Naive B cell (primary cell): ENCODE results near the gene RBPJ. TPM values are rescaled to one million over a fixed set of nuclear protein-coding genes. Genes with fewer than 3 reads are reported as not detected.
A peak's percentile ranks its signal among the peaks of the same experiment; 100 is the strongest.

Source experiments
- ATAC-seq, 2 donors: fragments of 150-1000 bp; cut with Tn5 transposase; 2 replicates each; pipeline ENCODE4 v1.10.0; 2021; ENCODE audit warnings: low read depth in 2 of 2, mild to moderate bottlenecking in 2 of 2, moderate library complexity in 2 of 2
- DNase-seq: peaks from one replicate; pipeline ENCODE4 v3.0.0; 2022
- H3K27ac Mint-ChIP-seq, 6 donors: one replicate each; pipeline ENCODE4 v1.8.0; 2020 to 2022; ENCODE audit warnings: mild to moderate bottlenecking in 6 of 6, mixed read lengths in 6 of 6, moderate library complexity in 5 of 6, inconsistent platforms in 2 of 6
- H3K27me3 Mint-ChIP-seq, 3 donors: one replicate each; pipeline ENCODE4 v1.8.0; 2021 to 2022; ENCODE audit warnings: mixed read lengths in 3 of 3, mild to moderate bottlenecking in 1 of 3
- H3K36me3 Mint-ChIP-seq, 2 donors: one replicate each; pipeline ENCODE4 v1.8.0; 2020 to 2022; ENCODE audit warnings: mixed read lengths in 2 of 2, inconsistent platforms in 1 of 2, mild to moderate bottlenecking in 1 of 2
- H3K4me1 Mint-ChIP-seq, 3 donors: one replicate each; pipeline ENCODE4 v1.8.0; 2020 to 2022; ENCODE audit warnings: mixed read lengths in 3 of 3, inconsistent platforms in 1 of 3, mild to moderate bottlenecking in 1 of 3, moderate library complexity in 1 of 3
- H3K4me3 Mint-ChIP-seq, 8 donors: one replicate each; pipeline ENCODE4 v1.8.0; 2020 to 2022; ENCODE audit warnings: mild to moderate bottlenecking in 8 of 8, mixed read lengths in 8 of 8, moderate library complexity in 8 of 8, inconsistent platforms in 2 of 8
- H3K9me3 Mint-ChIP-seq, 7 donors: one replicate each; pipeline ENCODE4 v1.8.0; 2020 to 2022; ENCODE audit warnings: mixed read lengths in 7 of 7, mild to moderate bottlenecking in 5 of 7, inconsistent platforms in 2 of 7, moderate library complexity in 1 of 7
- polyA plus RNA-seq, 6 donors: library from polyadenylated mRNA; unstranded; fragments of 300-500 nt; fragmentation: Illumina TruSeq; gene quantifications; one replicate each; pipeline ENCODE4 v1.2.3, GENCODE V29; 2021; ENCODE audit warnings: low read depth in 6 of 6

The RBPJ gene
- polyA plus RNA-seq, 6 donors from 2014 or later, result 35.7 to 82.1 (median 49.6) TPM

DNA sequence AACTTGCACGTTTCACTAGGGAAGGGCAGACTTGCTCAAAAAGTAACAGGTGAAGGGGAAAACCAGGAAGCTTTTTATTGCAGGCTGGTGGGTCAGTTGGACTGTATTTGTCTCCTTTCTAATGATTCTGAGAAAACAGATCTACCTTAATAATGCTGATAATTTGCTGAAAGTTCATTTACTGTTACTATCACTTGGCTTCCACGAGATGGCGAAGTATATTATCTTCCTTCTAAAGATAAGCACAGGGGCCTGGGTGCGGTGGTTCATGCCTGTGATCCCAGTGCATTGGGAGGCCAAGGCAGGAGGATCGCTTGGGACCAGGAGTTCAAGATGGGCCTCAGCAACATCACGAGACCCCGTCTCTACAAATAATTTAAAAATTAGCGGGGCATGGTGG lies 153.1 kb downstream of the RBPJ start:
- Mint-ChIP-seq H3K4me3 (peak overlapping the region in 1 of 8 donors; percentile 16), H3K36me3 (peaks cover 0 to 2% of the 10 kb centered on the region in 2 donors), H3K9me3 (peaks cover 0 to 8% (median 0%) of the 10 kb centered on the region in 7 donors), H3K27ac (no peak overlapping the region), H3K4me1 (no peaks in the 10 kb centered on the region), H3K27me3 (peaks cover 18 to 34% (median 23%) of the 10 kb centered on the region in 3 donors)
- DNase-seq, result no peak
- no peak for ATAC-seq

DNA sequence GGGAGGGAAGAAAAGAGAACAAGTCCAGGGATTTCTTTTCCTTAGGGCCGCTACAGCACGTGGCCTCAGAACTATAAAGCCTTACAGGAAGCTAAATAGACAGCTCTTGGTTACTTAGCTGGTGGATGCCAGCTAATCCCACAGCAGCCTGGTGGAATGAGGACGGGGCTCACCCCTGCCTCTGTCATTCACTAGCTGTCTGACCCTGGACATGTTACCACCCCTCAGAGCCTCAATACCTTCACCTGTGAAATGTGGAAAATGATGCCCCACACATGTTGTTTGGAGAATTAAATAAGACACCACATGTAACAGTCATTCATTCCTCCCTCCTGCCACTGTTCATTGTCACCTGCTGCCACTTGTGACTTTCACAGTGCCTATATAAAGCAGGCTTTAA lies 153.7 kb downstream of the RBPJ start:
- ATAC-seq, result no peak
- no peaks in the 10 kb centered on the region for H3K4me1 Mint-ChIP-seq
- H3K9me3 Mint-ChIP-seq, result peaks cover 0 to 2% (median 0%) of the 10 kb centered on the region in 7 donors

DNA sequence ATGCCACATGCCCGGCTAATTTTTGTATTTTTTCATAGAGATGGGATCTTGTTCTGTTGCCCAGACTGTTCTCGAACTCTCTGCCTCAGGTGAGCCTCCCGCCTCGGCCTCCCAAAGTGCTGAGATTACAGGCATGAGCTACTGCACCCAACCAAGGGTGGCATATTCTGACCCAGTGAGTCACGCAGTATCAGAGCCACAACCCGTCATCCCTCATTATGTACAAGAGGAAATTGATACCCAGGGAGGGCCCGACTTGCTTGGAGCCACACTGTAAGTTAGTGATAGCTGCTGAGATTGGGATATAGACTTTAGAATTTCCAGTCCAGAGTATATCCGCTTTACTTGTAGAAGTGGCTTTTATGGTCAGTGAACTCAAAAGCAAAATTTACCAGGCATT lies 154.9 kb downstream of the RBPJ start:
- H3K9me3 Mint-ChIP-seq, result no peaks in the 10 kb centered on the region
- no peaks in the 10 kb centered on the region for H3K4me1 Mint-ChIP-seq
- no peak overlapping the region for H3K4me3 Mint-ChIP-seq
- DNase-seq (no peak), ATAC-seq (no peak)
- H3K27ac Mint-ChIP-seq, result no peak overlapping the region
- peaks cover 18 to 30% (median 18%) of the 10 kb centered on the region in 3 donors for H3K27me3 Mint-ChIP-seq
- H3K36me3 Mint-ChIP-seq, result no peaks in the 10 kb centered on the region

More for the DNA sequence above, 153.7 kb downstream of the RBPJ start:
- no peak overlapping the region for H3K27ac Mint-ChIP-seq
- no peak overlapping the region for H3K4me3 Mint-ChIP-seq
- H3K27me3 Mint-ChIP-seq, result peaks cover 18 to 34% (median 23%) of the 10 kb centered on the region in 3 donors
- DNase-seq, result no peak
- H3K36me3 Mint-ChIP-seq, result no peaks in the 10 kb centered on the region

DNA sequence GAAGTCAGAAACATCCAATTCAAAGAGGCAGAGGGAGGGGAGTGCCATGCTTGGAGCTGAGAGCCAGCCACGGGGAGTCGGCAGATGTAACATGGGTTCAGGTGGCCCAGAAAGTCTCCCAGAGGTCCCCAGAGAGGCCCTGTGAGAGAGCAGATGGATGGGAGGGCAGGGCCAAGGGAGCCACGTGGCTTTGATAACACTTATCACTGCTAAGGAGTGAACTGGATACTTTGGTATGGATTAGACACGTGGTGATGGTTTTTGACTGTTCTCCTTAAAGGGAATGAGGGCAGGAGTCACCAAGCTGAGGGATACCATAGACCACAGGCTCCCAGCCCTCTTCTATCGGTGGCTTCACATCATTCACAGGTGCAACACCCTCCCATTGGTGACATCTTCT lies 155.7 kb downstream of the RBPJ start:
- no peaks in the 10 kb centered on the region for H3K36me3 Mint-ChIP-seq
- DNase-seq (no peak), ATAC-seq (no peak)
- peak overlapping the region in 1 of 6 donors; percentile 69 for H3K27ac Mint-ChIP-seq
- no peaks in the 10 kb centered on the region for H3K4me1 Mint-ChIP-seq
- peaks cover 0 to 3% (median 0%) of the 10 kb centered on the region in 7 donors for H3K9me3 Mint-ChIP-seq
- H3K4me3 Mint-ChIP-seq, result no peak overlapping the region
- peaks cover 15 to 24% (median 15%) of the 10 kb centered on the region in 3 donors for H3K27me3 Mint-ChIP-seq

DNA sequence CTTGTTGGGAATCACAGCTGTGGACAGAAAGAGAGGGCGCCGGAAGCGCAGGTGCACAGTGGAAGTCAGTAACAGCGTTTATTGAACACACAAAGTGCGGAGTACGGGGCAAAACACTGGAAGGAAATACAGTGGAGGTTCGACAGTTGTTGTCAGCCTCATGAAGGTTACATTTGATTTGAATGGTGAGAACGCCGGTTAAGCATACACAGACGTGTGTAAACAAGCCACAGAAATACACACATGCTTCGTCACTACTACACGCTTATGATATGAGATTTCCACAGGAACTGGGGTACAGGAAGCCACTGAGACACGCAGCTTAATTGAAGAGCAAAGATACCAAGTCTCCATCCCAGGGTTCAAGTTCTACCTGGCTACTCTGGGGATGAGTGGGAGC lies 157.5 kb downstream of the RBPJ start:
- peaks cover 7 to 15% (median 8%) of the 10 kb centered on the region in 3 donors for H3K27me3 Mint-ChIP-seq
- no peak overlapping the region for H3K27ac Mint-ChIP-seq
- no peaks in the 10 kb centered on the region for H3K36me3 Mint-ChIP-seq
- ATAC-seq (no peak), DNase-seq (no peak)
- peaks cover 0 to 4% (median 0%) of the 10 kb centered on the region in 7 donors for H3K9me3 Mint-ChIP-seq
- H3K4me1 Mint-ChIP-seq, result no peaks in the 10 kb centered on the region
- no peak overlapping the region for H3K4me3 Mint-ChIP-seq

DNA sequence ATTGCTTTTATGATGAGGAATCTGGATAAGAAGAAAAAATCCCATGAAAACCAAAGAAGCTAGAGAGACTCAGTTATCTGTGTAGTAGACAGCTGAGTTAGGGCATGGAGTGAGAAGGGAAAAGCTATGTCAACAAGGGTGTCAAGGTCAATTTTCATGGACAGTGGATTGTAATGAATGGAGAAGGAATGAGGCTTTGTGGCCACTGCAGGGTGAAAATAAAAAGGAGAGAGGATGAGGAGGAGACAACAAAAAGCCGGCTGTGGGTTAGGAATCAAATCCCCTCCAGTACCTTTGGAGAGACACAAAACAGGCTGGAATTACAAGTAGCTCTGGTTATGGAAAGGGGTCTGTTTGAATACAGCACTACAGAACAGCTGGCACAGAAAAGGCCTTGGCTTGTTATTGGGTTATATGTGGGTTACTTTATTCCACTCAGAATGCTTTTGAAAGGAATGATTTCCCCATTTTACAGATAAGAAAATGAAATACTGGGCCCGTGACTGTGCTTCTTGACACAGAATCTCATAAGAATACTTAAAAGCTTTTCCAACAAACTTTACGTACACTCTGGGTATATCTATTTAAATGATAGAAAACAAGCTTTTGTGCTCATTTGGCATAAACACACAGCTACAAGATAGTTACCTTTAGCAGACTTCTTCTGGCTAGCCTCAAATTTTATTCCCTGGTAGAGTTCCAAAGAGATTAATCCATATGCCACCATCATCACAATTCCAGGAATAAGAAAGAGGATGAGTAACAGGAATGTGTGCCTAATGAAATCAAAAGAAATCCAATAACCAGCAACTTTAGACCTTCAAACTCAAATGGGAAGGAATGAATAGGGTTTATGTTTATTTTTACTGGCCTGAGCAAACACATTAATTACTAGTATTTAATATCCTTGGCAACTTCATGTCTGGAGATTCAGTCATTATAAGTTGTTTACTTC lies 162.0 kb downstream of the RBPJ start:
- H3K4me3 Mint-ChIP-seq, result no peak overlapping the region
- ATAC-seq (no peak), DNase-seq (no peak)
- H3K4me1 Mint-ChIP-seq, result no peaks in the 10 kb centered on the region
- H3K9me3 Mint-ChIP-seq, result peaks cover 0 to 4% (median 0%) of the 10 kb centered on the region in 7 donors
- H3K36me3 Mint-ChIP-seq, result no peaks in the 10 kb centered on the region
- no peak overlapping the region for H3K27ac Mint-ChIP-seq
- H3K27me3 Mint-ChIP-seq, result peaks cover 0 to 8% (median 0%) of the 10 kb centered on the region in 3 donors

DNA sequence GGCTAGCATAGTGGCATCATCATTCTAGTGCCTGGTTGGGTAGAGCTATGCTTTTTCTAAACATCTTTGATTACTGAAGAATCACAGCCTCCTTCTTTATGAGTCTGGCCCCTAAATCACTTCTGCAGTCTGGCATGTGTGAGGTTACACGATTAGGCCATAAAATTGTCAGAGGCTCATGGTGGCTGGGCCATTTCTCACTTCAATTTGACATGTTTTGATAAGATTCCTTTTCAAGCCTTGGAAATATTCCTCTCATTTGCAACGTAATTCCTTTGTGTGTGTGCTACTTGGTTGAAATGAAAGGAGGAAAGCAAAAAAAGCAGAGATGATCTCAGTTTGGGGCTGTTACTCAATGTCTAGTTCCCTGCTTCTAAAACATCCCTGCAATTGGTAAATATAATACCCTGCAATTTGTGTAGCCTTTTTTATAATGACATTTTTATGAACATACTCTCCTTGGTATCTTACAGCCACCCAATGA lies 163.3 kb downstream of the RBPJ start:
- Mint-ChIP-seq H3K27me3 (peaks cover 6 to 14% (median 13%) of the 10 kb centered on the region in 3 donors), H3K36me3 (no peaks in the 10 kb centered on the region), H3K9me3 (peaks cover 0 to 4% (median 0%) of the 10 kb centered on the region in 7 donors), H3K4me1 (no peaks in the 10 kb centered on the region), H3K27ac (no peak overlapping the region), H3K4me3 (no peak overlapping the region)
- DNase-seq (no peak), ATAC-seq (no peak)

DNA sequence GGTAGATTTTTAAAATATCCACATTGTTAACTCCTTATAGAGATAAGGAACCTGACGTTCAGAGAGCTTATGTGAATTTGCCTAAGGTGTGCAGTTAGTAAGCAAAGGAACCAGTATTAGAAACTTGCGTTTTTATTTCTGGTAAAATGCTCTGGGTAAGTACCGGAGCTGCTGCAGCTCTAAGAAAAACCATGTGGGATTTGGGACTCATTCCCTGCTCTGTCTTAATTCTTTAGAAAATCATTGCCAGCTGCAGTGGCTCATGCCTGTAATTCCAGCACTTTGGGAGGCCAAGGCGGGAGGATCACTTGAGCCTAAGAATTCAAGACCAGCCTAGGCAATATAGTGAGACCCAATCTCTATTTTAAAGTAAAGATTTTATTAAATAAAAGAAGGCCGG lies 163.7 kb downstream of the RBPJ start:
- no peak overlapping the region for H3K4me3 Mint-ChIP-seq
- DNase-seq, result no peak
- peaks cover 0 to 4% (median 0%) of the 10 kb centered on the region in 7 donors for H3K9me3 Mint-ChIP-seq
- no peaks in the 10 kb centered on the region for H3K36me3 Mint-ChIP-seq
- no peaks in the 10 kb centered on the region for H3K4me1 Mint-ChIP-seq
- no peak overlapping the region for H3K27ac Mint-ChIP-seq
- ATAC-seq, result no peak
- H3K27me3 Mint-ChIP-seq, result peaks cover 7 to 16% (median 16%) of the 10 kb centered on the region in 3 donors

Other genes with a start within 250 kb of the RBPJ start
- not detected for gene CCKAR, start 169.5 kb downstream of the RBPJ start, polyA plus RNA-seq